GM21526 (cell line): ENCODE data around the gene CCDC187.
"Not testable (repeated sequence)": the region's sequence is repeated elsewhere in the genome, so short reads cannot be mapped to it uniquely, and the experiment has no call there.

Experiments used
- ATAC-seq: cut with Tn5 transposase; IDR thresholded peaks from one replicate; pipeline ENCODE4 v1.9.1; 2021; ENCODE audit warnings: moderate library complexity; ENCODE audit not compliant: unreplicated experiment, low FRiP score

CCDC187 gene

GRCh38 chr9:136274786-136275654, 28.9 kb downstream of the CCDC187 start:
- no peak for ATAC-seq

GRCh38 chr9:136273921-136274785, 29.7 kb downstream of the CCDC187 start:
- ATAC-seq, result no peak

GRCh38 chr9:136273244-136273865, 30.5 kb downstream of the CCDC187 start:
- no peak for ATAC-seq

GRCh38 chr9:136270173-136270705, 33.7 kb downstream of the CCDC187 start:
- no peak for ATAC-seq

- ATAC-seq, result no peak
Observed at GRCh38 chr9:136268735-136269134, 35.2 kb downstream of the CCDC187 start.

DNA sequence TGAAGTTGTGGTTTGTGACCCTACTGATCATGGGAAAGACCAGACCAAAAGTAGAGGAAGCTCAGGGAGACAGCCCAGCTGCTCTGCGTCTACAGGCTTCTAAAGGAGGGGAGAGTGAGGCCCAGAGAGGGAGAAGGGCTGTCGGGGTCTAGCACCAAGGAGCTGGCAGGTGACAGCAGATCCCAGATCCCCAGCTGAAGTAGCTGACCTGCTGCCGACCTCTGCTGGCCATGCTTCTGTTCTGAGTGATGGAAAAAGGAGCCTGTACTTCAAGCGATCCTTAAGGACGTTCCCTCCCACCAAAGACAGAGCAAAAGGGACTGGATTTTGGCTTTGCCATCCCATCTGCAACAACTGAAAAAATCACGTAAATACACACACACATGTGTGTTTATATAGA, 35.6 kb downstream of the CCDC187 start:
- ATAC-seq, result no peak

- ATAC-seq, result peak; percentile 57
Observed at GRCh38 chr9:136267261-136268111, 36.4 kb downstream of the CCDC187 start.

DNA sequence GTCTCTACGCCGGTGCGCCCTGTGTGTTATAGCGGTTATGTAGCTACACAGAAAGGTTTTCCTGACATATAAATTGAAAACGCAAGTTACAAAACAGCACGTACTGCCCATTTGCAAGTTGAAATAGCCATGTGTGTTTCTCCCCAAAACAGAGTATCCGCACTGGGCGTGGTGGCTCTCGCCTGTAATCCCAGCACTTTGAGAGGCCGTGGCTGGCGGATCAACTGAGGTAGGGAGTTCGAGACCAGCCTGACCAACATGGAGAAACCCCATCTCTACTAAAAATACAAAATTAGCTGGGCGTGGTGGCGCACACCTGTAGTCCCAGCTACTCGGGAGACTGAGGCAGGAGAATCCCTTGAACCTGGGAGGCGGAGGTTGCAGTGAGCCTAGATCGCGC, 37.3 kb downstream of the CCDC187 start:
- ATAC-seq, result not testable (repeated sequence)

GRCh38 chr9:136265561-136266355, 38.1 kb downstream of the CCDC187 start:
- ATAC-seq, result no peak

DNA sequence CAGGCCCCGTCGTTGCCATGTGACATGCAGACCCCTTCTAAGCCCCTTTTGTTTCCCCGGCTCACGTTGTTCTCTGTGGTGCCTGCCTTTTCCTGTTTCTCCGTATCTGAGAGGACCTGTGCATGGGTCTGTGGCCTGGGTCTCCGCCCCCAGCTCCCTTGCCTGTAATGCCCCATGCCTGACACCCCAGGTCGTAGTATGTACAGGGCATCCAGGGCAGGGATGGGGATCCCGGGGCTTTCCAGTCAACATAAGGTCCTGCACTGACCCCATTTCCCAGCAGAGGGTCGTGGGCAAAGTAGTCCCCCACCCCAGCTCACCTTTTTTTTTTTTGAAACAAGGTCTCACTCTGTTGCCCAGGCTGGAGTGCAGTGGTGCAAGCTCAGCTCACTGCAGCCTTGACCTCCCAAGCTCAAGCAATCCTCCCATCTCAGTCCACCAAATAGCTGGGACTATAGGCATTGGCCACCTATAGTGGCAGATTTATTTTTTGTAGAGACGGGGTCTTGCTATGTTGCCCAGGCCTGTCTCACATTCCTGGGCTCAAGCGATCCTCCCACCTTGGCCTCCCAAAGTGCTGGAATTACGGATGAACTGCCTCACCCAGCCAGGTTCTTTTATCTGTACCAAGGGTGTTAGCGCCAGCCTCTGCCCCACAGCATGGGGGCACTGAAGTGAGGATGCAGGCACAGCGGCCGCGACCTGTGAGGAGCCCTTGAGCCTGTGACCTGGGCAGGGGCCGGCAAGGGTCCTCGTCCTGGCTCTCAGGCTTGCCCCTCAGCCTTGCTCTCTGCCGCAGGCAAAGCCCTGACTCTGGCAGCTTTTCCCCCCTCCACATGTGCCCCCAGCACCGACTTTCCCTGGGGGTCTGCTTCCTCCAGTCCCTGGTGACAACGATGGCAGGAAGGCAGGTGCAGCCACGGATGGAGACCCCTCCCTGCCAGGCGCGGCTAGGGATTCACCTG, 39.2 kb downstream of the CCDC187 start:
- no peak for ATAC-seq

GRCh38 chr9:136264031-136264430, 39.9 kb downstream of the CCDC187 start:
- ATAC-seq, result no peak

DNA sequence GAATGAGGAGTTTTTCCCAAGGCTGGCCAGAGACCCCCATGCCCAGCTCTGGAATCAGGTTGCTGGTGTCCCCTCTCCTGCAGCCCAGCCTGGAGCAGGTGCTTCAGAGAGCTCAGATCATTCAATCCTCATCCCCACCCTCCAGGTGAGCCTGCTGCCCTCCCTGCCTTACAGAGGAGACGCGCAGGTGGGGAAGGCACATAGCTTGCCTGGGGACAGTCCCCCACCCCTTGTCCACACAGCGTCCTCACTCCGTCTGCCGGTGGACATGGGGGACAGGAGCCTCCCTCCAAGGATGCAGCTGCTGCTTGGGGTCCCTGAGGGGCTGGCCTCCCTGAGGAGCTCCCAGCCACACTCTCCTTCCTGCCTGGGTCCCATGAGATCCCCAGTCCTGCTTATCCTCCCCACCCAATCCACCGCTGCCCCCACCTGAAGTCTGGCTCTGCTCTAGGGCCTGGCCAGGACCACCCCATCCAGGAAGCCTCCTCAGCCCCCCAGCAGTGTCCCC, 41.2 kb downstream of the CCDC187 start:
- no peak for ATAC-seq

DNA sequence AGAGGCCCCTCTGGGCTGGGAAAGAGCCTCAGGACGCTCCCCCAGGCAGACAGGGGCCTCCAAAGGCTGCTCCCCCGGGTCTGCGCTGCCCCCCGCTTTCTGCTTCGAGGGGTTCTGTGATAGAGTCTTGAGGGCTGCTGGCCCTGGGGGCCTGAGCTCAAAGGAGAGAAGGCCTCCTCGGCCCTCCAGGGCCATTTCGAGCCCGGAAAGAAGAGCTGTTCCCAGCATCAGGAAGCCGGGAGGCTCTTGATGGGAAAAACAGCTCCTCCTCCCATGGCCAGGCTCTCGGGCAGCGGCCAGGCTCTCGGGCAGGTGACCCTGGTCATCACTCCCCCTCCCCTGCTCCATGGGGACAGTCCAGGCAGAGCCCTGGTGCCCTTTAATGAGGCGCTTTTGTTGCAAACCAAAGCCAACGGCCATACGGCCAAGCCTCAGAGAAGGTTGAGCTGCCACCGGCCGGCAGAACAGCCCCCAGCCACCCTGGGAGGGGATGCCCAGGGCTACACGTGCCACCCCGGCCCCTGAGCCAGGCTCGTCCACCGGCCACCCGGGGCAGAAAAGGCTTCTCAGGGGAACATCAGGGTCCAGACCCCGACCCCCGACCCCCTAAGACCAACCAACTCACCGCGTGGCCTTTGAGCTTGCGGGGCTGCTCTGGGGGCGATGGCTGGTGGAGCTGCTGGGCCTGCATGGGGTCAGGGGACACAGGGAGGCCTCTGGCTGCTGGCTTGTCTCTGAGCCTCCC, 42.0 kb downstream of the CCDC187 start:
- ATAC-seq, result no peak

DNA sequence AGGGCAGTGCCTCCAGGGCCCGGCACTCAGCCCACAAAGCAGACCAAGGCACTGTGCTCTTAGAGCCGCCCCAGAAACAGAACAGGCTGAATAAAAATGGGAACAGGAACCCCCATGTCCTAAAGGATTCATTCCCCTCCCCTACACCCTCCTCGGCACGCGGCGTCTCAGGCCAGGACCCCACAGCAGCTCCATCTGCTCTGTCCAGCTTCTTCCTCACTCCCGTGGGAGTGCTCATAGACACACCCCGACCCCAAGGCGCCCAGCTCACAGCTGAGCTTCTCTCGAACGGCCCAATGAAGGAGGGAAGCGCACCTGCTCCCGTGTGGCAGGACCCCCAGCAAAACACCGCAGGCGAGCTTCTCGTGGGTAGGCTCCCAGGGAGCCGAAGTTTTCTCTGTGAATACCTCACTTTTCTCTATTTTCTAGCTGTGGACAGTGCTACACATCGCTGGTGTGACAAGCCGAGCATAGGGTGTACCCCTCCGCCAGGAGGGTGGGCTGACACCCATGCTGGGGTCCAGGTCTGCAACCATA, 42.9 kb downstream of the CCDC187 start:
- no peak for ATAC-seq

DNA sequence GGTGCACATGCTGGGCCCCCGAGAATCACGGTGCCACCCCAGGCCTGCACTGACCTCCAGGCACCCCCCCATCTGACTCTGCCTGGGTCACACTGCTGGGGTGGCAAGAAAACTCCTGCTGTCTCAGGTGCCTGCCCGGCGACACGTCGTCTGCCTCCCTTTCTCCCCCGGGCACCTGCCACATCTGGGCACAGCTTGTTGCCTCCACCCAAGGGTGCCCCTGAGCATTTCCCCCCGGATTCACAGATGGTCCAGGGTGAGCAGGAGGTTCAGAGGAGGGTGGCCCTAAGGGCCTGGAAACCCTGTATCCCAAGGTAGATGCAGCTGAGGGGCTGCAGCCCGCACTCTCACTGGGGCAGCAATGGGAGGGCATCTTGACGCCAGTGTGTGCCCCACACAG, 43.4 kb downstream of the CCDC187 start:
- no peak for ATAC-seq

DNA sequence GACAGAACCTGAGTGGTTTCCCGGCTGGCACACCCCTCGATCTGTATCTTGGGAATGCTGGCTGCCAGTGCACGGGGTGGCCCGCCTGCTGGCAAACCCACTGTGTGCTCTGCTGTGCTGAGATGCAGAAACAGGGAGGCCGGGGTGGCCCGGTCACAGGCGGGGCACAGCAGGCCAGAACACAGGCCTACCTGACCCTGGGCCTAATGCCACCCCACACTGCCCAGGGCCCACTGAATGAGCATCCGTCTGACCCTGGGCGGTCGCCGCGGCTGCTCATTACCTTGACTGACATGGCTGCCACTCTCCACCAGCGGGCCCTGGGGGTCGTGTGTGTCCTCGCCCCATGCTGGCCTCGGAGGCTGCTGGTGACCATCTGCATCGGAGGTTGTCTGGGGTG, 44.1 kb downstream of the CCDC187 start:
- ATAC-seq, result no peak

DNA sequence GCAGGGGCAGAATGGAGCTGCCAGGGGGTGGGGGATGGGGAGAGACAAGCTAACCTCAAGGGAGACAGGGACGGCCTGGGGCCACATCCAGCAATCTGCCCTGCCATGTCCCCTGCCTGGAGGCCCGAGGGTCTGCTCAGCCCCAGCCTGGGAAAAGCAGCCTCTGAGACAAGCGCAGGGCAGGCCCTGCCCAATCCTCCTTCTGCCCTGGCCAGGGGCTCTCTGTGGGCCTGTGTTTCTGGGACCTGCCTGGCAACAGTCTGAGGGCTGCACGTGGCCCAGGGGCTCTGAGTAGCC, 44.4 kb downstream of the CCDC187 start:
- no peak for ATAC-seq
